HCT116 (cell line): ENCODE results near the gene HDGFL3. TPM values are rescaled to one million over a fixed set of nuclear protein-coding genes. Genes with fewer than 3 reads are reported as not detected.

Experiments
- ATAC-seq: fragments of 200-7000 bp; cut with Tn5 transposase; 2 replicates; pipeline ENCODE4 v1.9.1; 2020; ENCODE audit warnings: mild to moderate bottlenecking, moderate library complexity
- BruUV-seq: library from RNA; stranded (reverse); fragments of 400-500 nt; replicated peaks from 2 replicates; lab custom pipeline; 2021; lab: Mats Ljungman, UMichigan
- CTCF ChIA-PET: fragments of 300-600 bp; sonication (Branson Sonifier 250); formaldehyde crosslinking; loops from one replicate; lab custom pipeline; 2021; ENCODE audit warnings: antibody characterized with exemption; lab: Charles Lee
- POLR2A ChIA-PET: fragments of 300-600, 350-600 bp; sonication (Branson Sonifier 250); formaldehyde crosslinking; loops from one replicate; lab custom pipeline; 2021; ENCODE audit warnings: antibody characterized with exemption; lab: Charles Lee
- RAD21 ChIA-PET, 2 experiments: fragments of 300-600 bp; sonication (Branson Sonifier 250); formaldehyde crosslinking; loops; one replicate each; lab custom pipeline; 2023; ENCODE audit warnings: low total read pairs in 2 of 2; ENCODE audit not compliant: uncharacterized antibody in 2 of 2, unreplicated experiment in 2 of 2, low non-redundant PET in 1 of 2; lab: Charles Lee
- DNase-seq: peaks from one replicate; pipeline ENCODE4 v3.0.0-alpha.2; 2010; ENCODE audit warnings: low read depth, low spot score
- H2AFZ ChIP-seq: fragments of 200-600 bp; shearing (Covaris generic), sonication (generic); 2 replicates; pipeline ENCODE4 v1.6.1; 2017; ENCODE audit warnings: low read depth, mixed run types, mixed read lengths, antibody characterized with exemption, low read length; ENCODE audit not compliant: poor library complexity, severe bottlenecking
- H3K27ac ChIP-seq: 2 replicates; pipeline ENCODE4 v1.5.1; 2012; ENCODE audit warnings: low read depth, low read length
- H3K27me3 ChIP-seq: fragments of 200-600 bp; sonication (generic); 2 replicates; pipeline ENCODE4 v1.6.1; 2016; ENCODE audit warnings: mixed run types, low read length, mixed read lengths; ENCODE audit not compliant: insufficient read depth
- H3K36me3 ChIP-seq, 2 experiments: fragments of 200-500 bp in 1 of 2; fragments of 200-600 bp in 1 of 2; sonication (Bioruptor generic) in 1 of 2; sonication (generic) in 1 of 2; 2 replicates each; pipeline versions ENCODE4 v1.5.1 to v1.6.1; 2014 to 2016; ENCODE audit warnings: low read length in 2 of 2, inconsistent platforms in 1 of 2, mixed read lengths in 1 of 2, mixed run types in 1 of 2; ENCODE audit not compliant: insufficient read depth in 2 of 2, control insufficient read depth in 1 of 2
- H3K4me1 ChIP-seq, 2 experiments: fragments of 200-600 bp in 1 of 2; sonication (generic) in 1 of 2; 2 replicates each; pipeline versions ENCODE4 v1.5.1 to v1.6.1; 2012 to 2017; ENCODE audit warnings: low read length in 2 of 2, inconsistent platforms in 1 of 2, mild to moderate bottlenecking in 1 of 2, mixed read lengths in 1 of 2, mixed run types in 1 of 2, moderate library complexity in 1 of 2; ENCODE audit not compliant: insufficient read depth in 2 of 2, control insufficient read depth in 1 of 2
- H3K4me2 ChIP-seq: fragments of 200-600 bp; sonication (generic); 2 replicates; pipeline ENCODE4 v1.6.1; 2017; ENCODE audit warnings: mixed run types, low read length, mixed read lengths
- H3K4me3 ChIP-seq, 2 experiments: fragments of 200-600 bp in 1 of 2; sonication (generic) in 1 of 2; replicated peaks in 1 of 2; 2 replicates each; pipeline ENCODE4 v1.5.1; 2011 to 2016; ENCODE audit warnings: low read length in 2 of 2, control low read depth in 1 of 2, low read depth in 1 of 2, mild to moderate bottlenecking in 1 of 2, mixed read lengths in 1 of 2, mixed run types in 1 of 2
- H3K79me2 ChIP-seq: fragments of 200-600 bp; sonication (generic); 2 replicates; pipeline ENCODE4 v1.6.1; 2017; ENCODE audit warnings: mild to moderate bottlenecking, mixed run types, low read length, moderate library complexity, mixed read lengths; ENCODE audit not compliant: insufficient read depth
- H3K9ac ChIP-seq: fragments of 200-600 bp; sonication (generic); 2 replicates; pipeline ENCODE4 v1.6.1; 2016; ENCODE audit warnings: low read length, mixed read lengths
- H3K9me2 ChIP-seq: fragments of 200-600 bp; sonication (generic), shearing (Covaris generic); 2 replicates; pipeline ENCODE4 v1.6.1; 2017; ENCODE audit warnings: mixed run types, mild to moderate bottlenecking, moderate library complexity; ENCODE audit not compliant: insufficient read depth
- H3K9me3 ChIP-seq, 2 experiments: fragments of 200-500 bp in 1 of 2; fragments of 200-600 bp in 1 of 2; sonication (Bioruptor generic) in 1 of 2; sonication (generic) in 1 of 2; 2 replicates each; pipeline ENCODE4 v1.6.1; 2014 to 2017; ENCODE audit warnings: low read length in 2 of 2, mixed read lengths in 2 of 2, inconsistent platforms in 1 of 2, low read depth in 1 of 2, mild to moderate bottlenecking in 1 of 2, mixed run types in 1 of 2, moderate library complexity in 1 of 2; ENCODE audit not compliant: control insufficient read depth in 1 of 2, insufficient read depth in 1 of 2
- H4K20me1 ChIP-seq: fragments of 200-600 bp; sonication (generic), shearing (Covaris generic); 2 replicates; pipeline ENCODE4 v1.6.1; 2017; ENCODE audit warnings: mixed run types, mild to moderate bottlenecking, moderate library complexity; ENCODE audit not compliant: insufficient read depth
- ATF3 ChIP-seq: IDR thresholded peaks from 2 replicates; pipeline ENCODE4 v1.6.1; 2012
- CBX3 ChIP-seq: IDR thresholded peaks from 2 replicates; pipeline ENCODE4 v1.6.1; 2012; ENCODE audit warnings: low read depth
- CEBPB ChIP-seq: IDR thresholded peaks from 2 replicates; pipeline ENCODE4 v1.6.1; 2012; ENCODE audit warnings: low read depth
- CTCF ChIP-seq, 3 experiments: fragments of 200-600 bp in 1 of 3; sonication (generic) in 1 of 3; IDR thresholded peaks in 2 of 3; conservative IDR thresholded peaks in 1 of 3; 2 replicates each; pipeline ENCODE4 v1.5.1; 2012 to 2017; ENCODE audit warnings: low read depth in 2 of 3, low read length in 2 of 3, antibody characterized with exemption in 1 of 3, borderline replicate concordance in 1 of 3, control low read depth in 1 of 3, mild to moderate bottlenecking in 1 of 3, mixed read lengths in 1 of 3, mixed run types in 1 of 3, moderate library complexity in 1 of 3; ENCODE audit not compliant: insufficient read depth in 1 of 3
- EGR1 ChIP-seq: IDR thresholded peaks from 2 replicates; pipeline ENCODE4 v1.6.1; 2012; ENCODE audit warnings: low read depth
- ELF1 ChIP-seq: IDR thresholded peaks from 2 replicates; pipeline ENCODE4 v1.6.1; 2012; ENCODE audit warnings: low read depth, borderline replicate concordance
- EZH2 ChIP-seq: fragments of 200-600 bp; sonication (generic); IDR thresholded peaks from 2 replicates; pipeline ENCODE4 v1.6.1; 2017; ENCODE audit warnings: antibody characterized with exemption, mixed run types
- EZH2phosphoT487 ChIP-seq: fragments of 200-600 bp; IDR thresholded peaks from 2 replicates; pipeline ENCODE4 v1.6.1; 2018; ENCODE audit warnings: antibody characterized with exemption, borderline replicate concordance
- FOSL1 ChIP-seq: IDR thresholded peaks from 2 replicates; pipeline ENCODE4 v1.6.1; 2012; ENCODE audit warnings: low read depth
- JUND ChIP-seq: IDR thresholded peaks from 2 replicates; pipeline ENCODE4 v1.6.1; 2012
- POLR2AphosphoS5 ChIP-seq: IDR thresholded peaks from 2 replicates; pipeline ENCODE4 v1.6.1; 2011; ENCODE audit warnings: mild to moderate bottlenecking, low read depth, low read length, moderate library complexity
- RAD21 ChIP-seq: IDR thresholded peaks from 2 replicates; pipeline ENCODE4 v1.6.1; 2012; ENCODE audit warnings: low read depth, mild to moderate bottlenecking
- REST ChIP-seq: IDR thresholded peaks from 2 replicates; pipeline ENCODE4 v1.6.1; 2012; ENCODE audit warnings: low read depth
- SIN3A ChIP-seq: IDR thresholded peaks from 2 replicates; pipeline ENCODE4 v1.6.1; 2012; ENCODE audit warnings: low read depth
- SP1 ChIP-seq: IDR thresholded peaks from 2 replicates; pipeline ENCODE4 v1.6.1; 2012; ENCODE audit warnings: low read depth
- TCF7L2 ChIP-seq: IDR thresholded peaks from 2 replicates; pipeline ENCODE4 v1.7.0; 2011; ENCODE audit warnings: borderline replicate concordance, inconsistent platforms; ENCODE audit not compliant: insufficient read depth, insufficient read length; ENCODE audit errors: extremely low read depth
- YY1 ChIP-seq: IDR thresholded peaks from 2 replicates; pipeline ENCODE4 v1.6.1; 2011; ENCODE audit warnings: low read length, low read depth, moderate library complexity, mild to moderate bottlenecking; ENCODE audit not compliant: insufficient replicate concordance; ENCODE audit errors: extremely low read depth
- ZBTB33 ChIP-seq: IDR thresholded peaks from 2 replicates; pipeline ENCODE4 v1.6.1; 2011; ENCODE audit warnings: mild to moderate bottlenecking, low read length, moderate library complexity; ENCODE audit not compliant: insufficient replicate concordance; ENCODE audit errors: extremely low read depth
- ZFX ChIP-seq: fragments of 450-650 bp; IDR thresholded peaks from 2 replicates; pipeline ENCODE4 v1.6.1; 2017
- intact Hi-C: fragments of 100-400 bp; cut with micrococcal nuclease; formaldehyde crosslinking; loops from 2 replicates; pipeline ENCODE4 v1.10.0; 2022
- total RNA-seq: library from RNA; stranded (reverse); gene quantifications from one replicate; pipeline ENCODE4 v1.2.1, GENCODE V29; 2021; ENCODE audit not compliant: unreplicated experiment

HDGFL3 gene
- total RNA-seq, 1 experiment from 2014 or later = 0.64 TPM

- TF ChIP-seq EZH2 = no peak
- TF ChIP-seq RAD21 = no peak
- TF ChIP-seq ELF1 = no peak
- no peak for TF ChIP-seq ATF3
Measured at GRCh38 chr15:83129791-83130190, 77.8 kb downstream of the HDGFL3 start (continued).

GRCh38 chr15:83127547-83128150 lies 80.0 kb downstream of the HDGFL3 start:
- H3K4me3 ChIP-seq = no peak overlapping the region
- no peak overlapping the region for H3K4me2 ChIP-seq
- ATAC-seq (no peak), DNase-seq (no peak)
- BruUV-seq = no TSS peak
- H4K20me1 ChIP-seq = no peaks in the 10 kb centered on the region
- ChIA-PET RAD21 (no interaction called here), POLR2A (no interaction called here), CTCF (no interaction called here)
- H3K36me3 ChIP-seq = no peaks in the 10 kb centered on the region
- no peak overlapping the region for H3K27ac ChIP-seq
- no peaks in the 10 kb centered on the region for H3K9me2 ChIP-seq
- H3K4me1 ChIP-seq = no peaks in the 10 kb centered on the region
- no peak overlapping the region for H3K9ac ChIP-seq
- H3K27me3 ChIP-seq = no peaks in the 10 kb centered on the region
- no peaks in the 10 kb centered on the region for H3K79me2 ChIP-seq
- no peaks in the 10 kb centered on the region for H3K9me3 ChIP-seq
- intact Hi-C loops = no loop called here
- H2AFZ ChIP-seq = no peak overlapping the region
- no peak for TF ChIP-seq FOSL1
- TF ChIP-seq ZBTB33 = no peak
- TF ChIP-seq EGR1 = no peak
- no peak for TF ChIP-seq SIN3A
- no peak for TF ChIP-seq EZH2phosphoT487
- TF ChIP-seq CEBPB = no peak
- TF ChIP-seq RAD21 = no peak
- no peak for TF ChIP-seq REST
- no peak for TF ChIP-seq JUND
- no peak for TF ChIP-seq TCF7L2
- no peak for TF ChIP-seq POLR2AphosphoS5
- TF ChIP-seq CBX3 = no peak
- TF ChIP-seq CTCF (IDR thresholded peaks at IDR 0.05 in 2 of 3, conservative IDR thresholded peaks at IDR 0.05 in 1 of 3; ENCODE audit: borderline replicate concordance in 1 of 3, insufficient read depth in 1 of 3, low read depth in 2 of 3, low read length in 2 of 3) = no peak
- TF ChIP-seq YY1 = no peak
- TF ChIP-seq SP1 = no peak
- TF ChIP-seq ZFX = no peak
